ENCODE measurements around the gene ADPGK.

Gene ADPGK

GRCh38 chr15:72766780-72767179 is 16.8 kb downstream of the ADPGK start:
- Histone ChIP-seq H3K4me2 (ENCODE audit: low read depth, low read length, poor library complexity, severe bottlenecking) (no peak overlapping the region), H2AFZ (ENCODE audit: low read length) (no peak overlapping the region), H3K36me3 (ENCODE audit: insufficient read depth, low read length) (peaks cover 76% of the 10 kb centered on the region; the same call in 1 of the 2 replicates), H3K9me2 (replicated peaks; ENCODE audit: low read depth, low read length) (no peaks in the 10 kb centered on the region), H3K79me2 (ENCODE audit: insufficient read depth, low read length) (peaks cover 16% of the 10 kb centered on the region; the same call in 1 of the 2 replicates), H3K9ac (ENCODE audit: low read depth, low read length, poor library complexity, severe bottlenecking) (no peak overlapping the region), H3K9me3 (ENCODE audit: insufficient read depth, low read depth, low read length) (peaks cover 16% of the 10 kb centered on the region; the same call in 1 of the 2 replicates), H4K20me1 (ENCODE audit: insufficient read depth, low read length, poor library complexity, severe bottlenecking) (no peaks in the 10 kb centered on the region), H3K4me3 (ENCODE audit: low read length, poor library complexity, severe bottlenecking) (no peak overlapping the region), H3F3A (ENCODE audit: low read depth) (no peaks in the 10 kb centered on the region), H3K4me1 (ENCODE audit: insufficient read depth, low read length, poor library complexity, severe bottlenecking) (no peaks in the 10 kb centered on the region), H3K27me3 (ENCODE audit: insufficient read depth, low read length, poor library complexity, severe bottlenecking) (no peaks in the 10 kb centered on the region)
- no peak for TF ChIP-seq EZH2phosphoT487 (IDR thresholded peaks at IDR 0.05; ENCODE audit: borderline replicate concordance)

- peaks cover 74% of the 10 kb centered on the region; the same call in 1 of the 2 replicates for H3K36me3 ChIP-seq (ENCODE audit: insufficient read depth, low read length)
Measured at GRCh38 chr15:72766025-72766424, 17.5 kb downstream of the ADPGK start.

GRCh38 chr15:72764656-72765055 is 18.9 kb downstream of the ADPGK start:
- Histone ChIP-seq H3K4me3 (ENCODE audit: low read length, poor library complexity, severe bottlenecking) (no peak overlapping the region), H3F3A (ENCODE audit: low read depth) (no peaks in the 10 kb centered on the region), H3K9me2 (replicated peaks; ENCODE audit: low read depth, low read length) (no peaks in the 10 kb centered on the region), H3K79me2 (ENCODE audit: insufficient read depth, low read length) (peaks cover 16% of the 10 kb centered on the region; the same call in 1 of the 2 replicates), H3K4me1 (ENCODE audit: insufficient read depth, low read length, poor library complexity, severe bottlenecking) (no peaks in the 10 kb centered on the region), H3K36me3 (ENCODE audit: insufficient read depth, low read length) (peaks cover 74% of the 10 kb centered on the region; the same call in 1 of the 2 replicates), H3K9me3 (ENCODE audit: insufficient read depth, low read depth, low read length) (peaks cover 16% of the 10 kb centered on the region; the same call in 1 of the 2 replicates), H3K27me3 (ENCODE audit: insufficient read depth, low read length, poor library complexity, severe bottlenecking) (no peaks in the 10 kb centered on the region), H3K9ac (ENCODE audit: low read depth, low read length, poor library complexity, severe bottlenecking) (no peak overlapping the region), H3K4me2 (ENCODE audit: low read depth, low read length, poor library complexity, severe bottlenecking) (no peak overlapping the region), H4K20me1 (ENCODE audit: insufficient read depth, low read length, poor library complexity, severe bottlenecking) (no peaks in the 10 kb centered on the region), H2AFZ (ENCODE audit: low read length) (no peak overlapping the region)
- TF ChIP-seq EZH2phosphoT487 (IDR thresholded peaks at IDR 0.05; ENCODE audit: borderline replicate concordance): no peak

More at GRCh38 chr15:72766025-72766424, 17.5 kb downstream of the ADPGK start:
- TF ChIP-seq CTCF (conservative IDR thresholded peaks at IDR 0.05; ENCODE audit: low read length) (no peak), EZH2phosphoT487 (IDR thresholded peaks at IDR 0.05; ENCODE audit: borderline replicate concordance) (no peak)
- Histone ChIP-seq H3K9me3 (ENCODE audit: insufficient read depth, low read depth, low read length) (peaks cover 16% of the 10 kb centered on the region; the same call in 1 of the 2 replicates), H3K4me1 (ENCODE audit: insufficient read depth, low read length, poor library complexity, severe bottlenecking) (no peaks in the 10 kb centered on the region), H3K4me2 (ENCODE audit: low read depth, low read length, poor library complexity, severe bottlenecking) (no peak overlapping the region), H3F3A (ENCODE audit: low read depth) (no peaks in the 10 kb centered on the region), H2AFZ (ENCODE audit: low read length) (no peak overlapping the region), H3K4me3 (ENCODE audit: low read length, poor library complexity, severe bottlenecking) (no peak overlapping the region), H4K20me1 (ENCODE audit: insufficient read depth, low read length, poor library complexity, severe bottlenecking) (no peaks in the 10 kb centered on the region), H3K27me3 (ENCODE audit: insufficient read depth, low read length, poor library complexity, severe bottlenecking) (no peaks in the 10 kb centered on the region), H3K9me2 (replicated peaks; ENCODE audit: low read depth, low read length) (no peaks in the 10 kb centered on the region), H3K79me2 (ENCODE audit: insufficient read depth, low read length) (peaks cover 16% of the 10 kb centered on the region; the same call in 1 of the 2 replicates), H3K9ac (ENCODE audit: low read depth, low read length, poor library complexity, severe bottlenecking) (no peak overlapping the region)

- Histone ChIP-seq H3K9me3 (ENCODE audit: insufficient read depth, low read depth, low read length) (no peaks in the 10 kb centered on the region), H3K4me3 (ENCODE audit: low read length, poor library complexity, severe bottlenecking) (no peak overlapping the region), H3K36me3 (ENCODE audit: insufficient read depth, low read length) (peaks cover 67% of the 10 kb centered on the region; the same call in 1 of the 2 replicates), H2AFZ (ENCODE audit: low read length) (no peak overlapping the region), H3K9me2 (replicated peaks; ENCODE audit: low read depth, low read length) (no peaks in the 10 kb centered on the region), H3K4me2 (ENCODE audit: low read depth, low read length, poor library complexity, severe bottlenecking) (no peak overlapping the region), H3K27me3 (ENCODE audit: insufficient read depth, low read length, poor library complexity, severe bottlenecking) (no peaks in the 10 kb centered on the region), H4K20me1 (ENCODE audit: insufficient read depth, low read length, poor library complexity, severe bottlenecking) (no peaks in the 10 kb centered on the region), H3K79me2 (ENCODE audit: insufficient read depth, low read length) (0 out of 2 replicates have a peak, but pooled peaks cover 6% of the 10 kb centered on the region), H3K4me1 (ENCODE audit: insufficient read depth, low read length, poor library complexity, severe bottlenecking) (no peaks in the 10 kb centered on the region), H3F3A (ENCODE audit: low read depth) (no peaks in the 10 kb centered on the region), H3K9ac (ENCODE audit: low read depth, low read length, poor library complexity, severe bottlenecking) (no peak overlapping the region)
- no peak for TF ChIP-seq CTCF (conservative IDR thresholded peaks at IDR 0.05; ENCODE audit: low read length)
- TF ChIP-seq EZH2phosphoT487 (IDR thresholded peaks at IDR 0.05; ENCODE audit: borderline replicate concordance): no peak
Measured at GRCh38 chr15:72760590-72761260, 22.8 kb downstream of the ADPGK start.

All from Loucy (cell line).